HepG2 (cell line): ENCODE results near the gene CASP4. TPM values are rescaled to one million over a fixed set of nuclear protein-coding genes. Genes with fewer than 3 reads are reported as not detected.

ENCODE experiments used
- CC2D1A ChIP-seq: sonication (generic); formaldehyde crosslinking; IDR thresholded peaks from 2 replicates; pipeline ENCODE4 v1.8.1; 2023; ENCODE audit warnings: mild to moderate bottlenecking, missing genetic modification reagents
- DNMT1 ChIP-seq: sonication (generic); formaldehyde crosslinking; IDR thresholded peaks from 2 replicates; pipeline ENCODE4 v1.5.1; 2020; ENCODE audit warnings: mild to moderate bottlenecking, missing genetic modification reagents
- HMG20A ChIP-seq: IDR thresholded peaks from 2 replicates; pipeline ENCODE4 v1.6.1; 2016; ENCODE audit warnings: borderline replicate concordance
- HMG20B ChIP-seq: conservative IDR thresholded peaks from 2 replicates; pipeline ENCODE4 v1.6.1; 2016; ENCODE audit warnings: missing genetic modification reagents, missing compliant biosample characterization
- HNF4A ChIP-seq: sonication (generic); formaldehyde crosslinking; IDR thresholded peaks from 2 replicates; pipeline ENCODE4 v1.4.0; 2020; ENCODE audit warnings: missing genetic modification reagents
- MTA3 ChIP-seq: sonication (generic); formaldehyde crosslinking; IDR thresholded peaks from 2 replicates; pipeline ENCODE4 v1.4.0; 2020; ENCODE audit warnings: missing genetic modification reagents
- NFKB2 ChIP-seq: sonication (generic); formaldehyde crosslinking; IDR thresholded peaks from 2 replicates; pipeline ENCODE4 v1.4.0; 2020; ENCODE audit warnings: missing genetic modification reagents, borderline replicate concordance
- PTBP1 ChIP-seq: fragments of 200-400 bp; formaldehyde crosslinking; IDR thresholded peaks from 2 replicates; pipeline ENCODE4 v1.6.1; 2018; ENCODE audit warnings: low read length, low read depth; ENCODE audit not compliant: poor library complexity, severe bottlenecking
- SOX13 ChIP-seq, 3 experiments: fragments of 450-650 bp in 1 of 3; sonication (generic) in 1 of 3; formaldehyde crosslinking in 1 of 3; IDR thresholded peaks in 2 of 3; conservative IDR thresholded peaks in 1 of 3; 2 replicates each; pipeline versions ENCODE4 v1.5.0 to v1.6.1; 2016 to 2020; ENCODE audit warnings: antibody characterized with exemption in 1 of 3, mild to moderate bottlenecking in 1 of 3, missing compliant biosample characterization in 1 of 3, missing genetic modification reagents in 1 of 3, moderate library complexity in 1 of 3
- ZNF12 ChIP-seq: sonication (generic); formaldehyde crosslinking; IDR thresholded peaks from 2 replicates; pipeline ENCODE4 v1.5.0; 2020; ENCODE audit warnings: missing genetic modification reagents
- ZNF367 ChIP-seq: sonication (generic); formaldehyde crosslinking; IDR thresholded peaks from 2 replicates; pipeline ENCODE4 v1.4.0; 2020; ENCODE audit warnings: missing genetic modification reagents, borderline replicate concordance
- polyA plus RNA-seq, 8 experiments: library from polyadenylated mRNA; depleted of rRNA in 3 of 8; stranded (reverse) in 7 of 8; unstranded in 1 of 8; fragments of >200 nt; fragmentation: Illumina TruSeq in 4 of 8; extraction: Trizol in 4 of 8; gene quantifications; 2 replicates each; pipeline versions ENCODE4 v1.2.1 to v1.2.3, GENCODE V29; 2011 to 2016; ENCODE audit warnings: low read depth in 4 of 8, missing spikeins in 1 of 8, mixed read lengths in 1 of 8; ENCODE audit not compliant: insufficient read depth in 1 of 8
- total RNA-seq, 5 experiments: library from RNA; depleted of rRNA; stranded (reverse); fragments of >200 nt; fragmentation: Illumina TruSeq; extraction: Trizol; gene quantifications; 2 replicates each; pipeline ENCODE4 v1.2.3, GENCODE V29; 2016; ENCODE audit warnings: low read depth in 1 of 5
- TF ChIP-seq, protein P1 (sequence below): sonication (generic); formaldehyde crosslinking; IDR thresholded peaks from 2 replicates; pipeline ENCODE4 v1.5.1; 2020; ENCODE audit warnings: missing genetic modification reagents, mild to moderate bottlenecking, borderline replicate concordance
- TF ChIP-seq, protein P2 (sequence below): sonication (generic); formaldehyde crosslinking; IDR thresholded peaks from 2 replicates; pipeline ENCODE4 v1.8.1; 2023; ENCODE audit warnings: mild to moderate bottlenecking, missing genetic modification reagents
- TF ChIP-seq, protein P3 (sequence below): sonication (generic); formaldehyde crosslinking; IDR thresholded peaks from 2 replicates; pipeline ENCODE4 v1.4.0; 2020; ENCODE audit warnings: missing genetic modification reagents, borderline replicate concordance
- TF ChIP-seq, protein P4 (sequence below): IDR thresholded peaks from 2 replicates; pipeline ENCODE4 v1.6.1; 2016; ENCODE audit warnings: low read depth, missing genetic modification reagents, missing compliant biosample characterization

Gene CASP4
- total and polyA plus RNA-seq, 2 of the 13 experiments (the other 11 are each of a cell fraction or from before 2014, with no cell fraction given) = 56.4 to 69.8 TPM

DNA sequence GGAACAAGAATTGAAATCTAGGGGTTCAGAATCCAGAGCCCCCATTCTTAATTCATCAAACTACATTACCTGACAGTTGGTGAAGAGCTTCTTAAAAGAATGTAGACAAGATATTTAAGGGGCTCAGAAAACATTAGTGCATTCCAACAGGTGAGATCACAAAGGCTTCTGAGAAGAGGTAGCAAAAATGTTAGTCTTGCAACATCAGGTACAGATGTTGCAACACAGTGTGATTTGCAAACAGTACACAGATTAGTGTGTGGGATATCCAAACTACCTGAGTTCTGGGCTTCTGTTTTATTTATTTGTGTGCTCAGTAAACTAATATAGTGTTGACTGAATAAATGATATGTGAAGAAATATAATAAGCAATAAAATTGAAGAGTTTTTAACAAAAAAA is 11.8 kb downstream of the CASP4 start (continued):
- TF ChIP-seq, protein P1, sequence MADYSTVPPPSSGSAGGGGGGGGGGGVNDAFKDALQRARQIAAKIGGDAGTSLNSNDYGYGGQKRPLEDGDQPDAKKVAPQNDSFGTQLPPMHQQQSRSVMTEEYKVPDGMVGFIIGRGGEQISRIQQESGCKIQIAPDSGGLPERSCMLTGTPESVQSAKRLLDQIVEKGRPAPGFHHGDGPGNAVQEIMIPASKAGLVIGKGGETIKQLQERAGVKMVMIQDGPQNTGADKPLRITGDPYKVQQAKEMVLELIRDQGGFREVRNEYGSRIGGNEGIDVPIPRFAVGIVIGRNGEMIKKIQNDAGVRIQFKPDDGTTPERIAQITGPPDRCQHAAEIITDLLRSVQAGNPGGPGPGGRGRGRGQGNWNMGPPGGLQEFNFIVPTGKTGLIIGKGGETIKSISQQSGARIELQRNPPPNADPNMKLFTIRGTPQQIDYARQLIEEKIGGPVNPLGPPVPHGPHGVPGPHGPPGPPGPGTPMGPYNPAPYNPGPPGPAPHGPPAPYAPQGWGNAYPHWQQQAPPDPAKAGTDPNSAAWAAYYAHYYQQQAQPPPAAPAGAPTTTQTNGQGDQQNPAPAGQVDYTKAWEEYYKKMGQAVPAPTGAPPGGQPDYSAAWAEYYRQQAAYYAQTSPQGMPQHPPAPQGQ = no peak
- TF ChIP-seq SOX13 (IDR thresholded peaks at IDR 0.05) (0 out of 2 replicates have a peak, but pooled peaks have one; percentile 21), SOX13 (CRISPR knock-in tag; conservative IDR thresholded peaks at IDR 0.05 in 1 of 2, IDR thresholded peaks at IDR 0.05 in 1 of 2) (peak in 1 of 2 experiments; percentile 87; a peak in 2 of 4 replicates), CC2D1A (CRISPR knock-in tag) (no peak), PTBP1 (no peak), HMG20B (no peak), HNF4A (CRISPR knock-in tag) (peak; percentile 37; the same call in 1 of the 2 replicates), ZNF12 (CRISPR knock-in tag) (peak; percentile 66; the same call in 1 of the 2 replicates), MTA3 (CRISPR knock-in tag) (no peak), NFKB2 (no peak), DNMT1 (CRISPR knock-in tag) (no peak), HMG20A (CRISPR knock-in tag) (peak; percentile 63; the same call in 1 of the 2 replicates), ZNF367 (CRISPR knock-in tag) (no peak)
- TF ChIP-seq, protein P2, sequence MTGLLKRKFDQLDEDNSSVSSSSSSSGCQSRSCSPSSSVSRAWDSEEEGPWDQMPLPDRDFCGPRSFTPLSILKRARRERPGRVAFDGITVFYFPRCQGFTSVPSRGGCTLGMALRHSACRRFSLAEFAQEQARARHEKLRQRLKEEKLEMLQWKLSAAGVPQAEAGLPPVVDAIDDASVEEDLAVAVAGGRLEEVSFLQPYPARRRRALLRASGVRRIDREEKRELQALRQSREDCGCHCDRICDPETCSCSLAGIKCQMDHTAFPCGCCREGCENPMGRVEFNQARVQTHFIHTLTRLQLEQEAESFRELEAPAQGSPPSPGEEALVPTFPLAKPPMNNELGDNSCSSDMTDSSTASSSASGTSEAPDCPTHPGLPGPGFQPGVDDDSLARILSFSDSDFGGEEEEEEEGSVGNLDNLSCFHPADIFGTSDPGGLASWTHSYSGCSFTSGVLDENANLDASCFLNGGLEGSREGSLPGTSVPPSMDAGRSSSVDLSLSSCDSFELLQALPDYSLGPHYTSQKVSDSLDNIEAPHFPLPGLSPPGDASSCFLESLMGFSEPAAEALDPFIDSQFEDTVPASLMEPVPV (CRISPR knock-in tag) = no peak
- TF ChIP-seq, protein P3, sequence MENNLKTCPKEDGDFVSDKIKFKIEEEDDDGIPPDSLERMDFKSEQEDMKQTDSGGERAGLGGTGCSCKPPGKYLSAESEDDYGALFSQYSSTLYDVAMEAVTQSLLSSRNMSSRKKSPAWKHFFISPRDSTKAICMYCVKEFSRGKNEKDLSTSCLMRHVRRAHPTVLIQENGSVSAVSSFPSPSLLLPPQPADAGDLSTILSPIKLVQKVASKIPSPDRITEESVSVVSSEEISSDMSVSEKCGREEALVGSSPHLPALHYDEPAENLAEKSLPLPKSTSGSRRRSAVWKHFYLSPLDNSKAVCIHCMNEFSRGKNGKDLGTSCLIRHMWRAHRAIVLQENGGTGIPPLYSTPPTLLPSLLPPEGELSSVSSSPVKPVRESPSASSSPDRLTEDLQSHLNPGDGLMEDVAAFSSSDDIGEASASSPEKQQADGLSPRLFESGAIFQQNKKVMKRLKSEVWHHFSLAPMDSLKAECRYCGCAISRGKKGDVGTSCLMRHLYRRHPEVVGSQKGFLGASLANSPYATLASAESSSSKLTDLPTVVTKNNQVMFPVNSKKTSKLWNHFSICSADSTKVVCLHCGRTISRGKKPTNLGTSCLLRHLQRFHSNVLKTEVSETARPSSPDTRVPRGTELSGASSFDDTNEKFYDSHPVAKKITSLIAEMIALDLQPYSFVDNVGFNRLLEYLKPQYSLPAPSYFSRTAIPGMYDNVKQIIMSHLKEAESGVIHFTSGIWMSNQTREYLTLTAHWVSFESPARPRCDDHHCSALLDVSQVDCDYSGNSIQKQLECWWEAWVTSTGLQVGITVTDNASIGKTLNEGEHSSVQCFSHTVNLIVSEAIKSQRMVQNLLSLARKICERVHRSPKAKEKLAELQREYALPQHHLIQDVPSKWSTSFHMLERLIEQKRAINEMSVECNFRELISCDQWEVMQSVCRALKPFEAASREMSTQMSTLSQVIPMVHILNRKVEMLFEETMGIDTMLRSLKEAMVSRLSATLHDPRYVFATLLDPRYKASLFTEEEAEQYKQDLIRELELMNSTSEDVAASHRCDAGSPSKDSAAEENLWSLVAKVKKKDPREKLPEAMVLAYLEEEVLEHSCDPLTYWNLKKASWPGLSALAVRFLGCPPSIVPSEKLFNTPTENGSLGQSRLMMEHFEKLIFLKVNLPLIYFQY (CRISPR knock-in tag) = no peak
- TF ChIP-seq, protein P4, sequence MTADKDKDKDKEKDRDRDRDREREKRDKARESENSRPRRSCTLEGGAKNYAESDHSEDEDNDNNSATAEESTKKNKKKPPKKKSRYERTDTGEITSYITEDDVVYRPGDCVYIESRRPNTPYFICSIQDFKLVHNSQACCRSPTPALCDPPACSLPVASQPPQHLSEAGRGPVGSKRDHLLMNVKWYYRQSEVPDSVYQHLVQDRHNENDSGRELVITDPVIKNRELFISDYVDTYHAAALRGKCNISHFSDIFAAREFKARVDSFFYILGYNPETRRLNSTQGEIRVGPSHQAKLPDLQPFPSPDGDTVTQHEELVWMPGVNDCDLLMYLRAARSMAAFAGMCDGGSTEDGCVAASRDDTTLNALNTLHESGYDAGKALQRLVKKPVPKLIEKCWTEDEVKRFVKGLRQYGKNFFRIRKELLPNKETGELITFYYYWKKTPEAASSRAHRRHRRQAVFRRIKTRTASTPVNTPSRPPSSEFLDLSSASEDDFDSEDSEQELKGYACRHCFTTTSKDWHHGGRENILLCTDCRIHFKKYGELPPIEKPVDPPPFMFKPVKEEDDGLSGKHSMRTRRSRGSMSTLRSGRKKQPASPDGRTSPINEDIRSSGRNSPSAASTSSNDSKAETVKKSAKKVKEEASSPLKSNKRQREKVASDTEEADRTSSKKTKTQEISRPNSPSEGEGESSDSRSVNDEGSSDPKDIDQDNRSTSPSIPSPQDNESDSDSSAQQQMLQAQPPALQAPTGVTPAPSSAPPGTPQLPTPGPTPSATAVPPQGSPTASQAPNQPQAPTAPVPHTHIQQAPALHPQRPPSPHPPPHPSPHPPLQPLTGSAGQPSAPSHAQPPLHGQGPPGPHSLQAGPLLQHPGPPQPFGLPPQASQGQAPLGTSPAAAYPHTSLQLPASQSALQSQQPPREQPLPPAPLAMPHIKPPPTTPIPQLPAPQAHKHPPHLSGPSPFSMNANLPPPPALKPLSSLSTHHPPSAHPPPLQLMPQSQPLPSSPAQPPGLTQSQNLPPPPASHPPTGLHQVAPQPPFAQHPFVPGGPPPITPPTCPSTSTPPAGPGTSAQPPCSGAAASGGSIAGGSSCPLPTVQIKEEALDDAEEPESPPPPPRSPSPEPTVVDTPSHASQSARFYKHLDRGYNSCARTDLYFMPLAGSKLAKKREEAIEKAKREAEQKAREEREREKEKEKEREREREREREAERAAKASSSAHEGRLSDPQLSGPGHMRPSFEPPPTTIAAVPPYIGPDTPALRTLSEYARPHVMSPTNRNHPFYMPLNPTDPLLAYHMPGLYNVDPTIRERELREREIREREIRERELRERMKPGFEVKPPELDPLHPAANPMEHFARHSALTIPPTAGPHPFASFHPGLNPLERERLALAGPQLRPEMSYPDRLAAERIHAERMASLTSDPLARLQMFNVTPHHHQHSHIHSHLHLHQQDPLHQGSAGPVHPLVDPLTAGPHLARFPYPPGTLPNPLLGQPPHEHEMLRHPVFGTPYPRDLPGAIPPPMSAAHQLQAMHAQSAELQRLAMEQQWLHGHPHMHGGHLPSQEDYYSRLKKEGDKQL (CRISPR knock-in tag) = no peak
